ENCODE results near the gene VGLL4. TPM values are rescaled to one million over a fixed set of nuclear protein-coding genes. Genes with fewer than 3 reads are reported as not detected.

VGLL4 gene
- total RNA-seq, 2 donors from 2014 or later = 50.3 to 78.7 TPM

Other genes with a start within 250 kb of the VGLL4 start
- 10 to 100 TPM; 15.5 to 15.8 TPM for gene TAMM41, start 203.0 kb upstream of the VGLL4 start, total RNA-seq

Measured in posterior vena cava (tissue), 2 donors.